GM19193 (cell line): Measurements from ENCODE around the gene PLCB2.

Experiments
- POLR2A ChIP-seq: IDR thresholded peaks from 4 replicates; pipeline ENCODE4 v1.6.1; 2011; ENCODE audit not compliant: insufficient read depth, insufficient read length; ENCODE audit errors: extremely low read depth

PLCB2 gene

GRCh38 chr15:40334941-40335795 lies 27.4 kb upstream of the PLCB2 start:
- TF ChIP-seq POLR2A: no peak

GRCh38 chr15:40334541-40334940 lies 26.8 kb upstream of the PLCB2 start:
- TF ChIP-seq POLR2A: no peak

GRCh38 chr15:40333922-40334492 lies 26.3 kb upstream of the PLCB2 start:
- TF ChIP-seq POLR2A: no peak

GRCh38 chr15:40332113-40332781 lies 24.5 kb upstream of the PLCB2 start:
- TF ChIP-seq POLR2A: no peak

- no peak for TF ChIP-seq POLR2A
These were observed 23.9 kb upstream of the PLCB2 start for GRCh38 chr15:40331637-40332036.

- no peak for TF ChIP-seq POLR2A
These were observed 23.3 kb upstream of the PLCB2 start for GRCh38 chr15:40331026-40331425.

GRCh38 chr15:40330368-40330836 lies 22.7 kb upstream of the PLCB2 start:
- TF ChIP-seq POLR2A: no peak

GRCh38 chr15:40329804-40330203 lies 22.1 kb upstream of the PLCB2 start:
- no peak for TF ChIP-seq POLR2A

GRCh38 chr15:40328751-40329150 lies 21.0 kb upstream of the PLCB2 start:
- TF ChIP-seq POLR2A: no peak

- TF ChIP-seq POLR2A: no peak
These were observed 20.4 kb upstream of the PLCB2 start for GRCh38 chr15:40328176-40328575.

- no peak for TF ChIP-seq POLR2A
These were observed 19.7 kb upstream of the PLCB2 start for GRCh38 chr15:40327457-40327856.

- TF ChIP-seq POLR2A: no peak
These were observed 18.0 kb upstream of the PLCB2 start for GRCh38 chr15:40325700-40326099.

- no peak for TF ChIP-seq POLR2A
These were observed 17.5 kb upstream of the PLCB2 start for GRCh38 chr15:40325188-40325587.

GRCh38 chr15:40323953-40324937 lies 16.5 kb upstream of the PLCB2 start:
- no peak for TF ChIP-seq POLR2A
